Retina (tissue), 1 donor: ENCODE results near the gene FAM131B.

Source experiments
- DNase-seq: peaks from one replicate; pipeline ENCODE4 v3.0.0-alpha.2; 2016

The FAM131B gene

DNA sequence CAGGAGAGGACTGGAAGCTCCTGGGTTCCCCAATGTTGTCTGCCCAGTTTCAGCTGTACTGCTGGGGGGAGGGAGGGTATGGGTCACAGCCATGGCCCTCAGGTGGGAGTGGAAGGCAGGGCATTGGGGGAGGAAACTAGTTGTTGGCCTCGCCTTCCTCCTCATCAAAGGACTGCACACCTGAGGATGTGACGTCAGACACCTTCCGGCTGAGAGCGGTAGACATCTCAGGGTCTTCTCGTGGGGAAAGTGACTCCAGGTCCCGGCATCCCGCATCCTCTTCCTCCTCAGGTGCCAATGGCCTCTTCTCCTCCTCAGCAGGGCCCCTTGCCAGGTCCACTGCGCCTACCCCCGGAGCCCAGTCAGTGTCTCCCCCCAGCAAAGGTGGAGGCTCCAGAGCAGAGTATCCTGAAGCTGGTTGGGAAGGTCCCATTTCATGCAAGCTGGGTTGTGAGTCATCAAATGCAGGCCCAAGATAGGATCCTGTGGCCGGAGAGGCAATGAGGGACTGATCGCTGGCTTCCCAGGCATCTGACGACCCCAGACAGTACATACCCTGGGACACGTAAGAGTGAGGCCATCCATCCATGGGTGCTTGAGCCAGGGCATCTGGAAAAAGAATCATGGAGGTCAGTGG lies 6.0 kb downstream of the FAM131B start:
- no peak for DNase-seq

DNA sequence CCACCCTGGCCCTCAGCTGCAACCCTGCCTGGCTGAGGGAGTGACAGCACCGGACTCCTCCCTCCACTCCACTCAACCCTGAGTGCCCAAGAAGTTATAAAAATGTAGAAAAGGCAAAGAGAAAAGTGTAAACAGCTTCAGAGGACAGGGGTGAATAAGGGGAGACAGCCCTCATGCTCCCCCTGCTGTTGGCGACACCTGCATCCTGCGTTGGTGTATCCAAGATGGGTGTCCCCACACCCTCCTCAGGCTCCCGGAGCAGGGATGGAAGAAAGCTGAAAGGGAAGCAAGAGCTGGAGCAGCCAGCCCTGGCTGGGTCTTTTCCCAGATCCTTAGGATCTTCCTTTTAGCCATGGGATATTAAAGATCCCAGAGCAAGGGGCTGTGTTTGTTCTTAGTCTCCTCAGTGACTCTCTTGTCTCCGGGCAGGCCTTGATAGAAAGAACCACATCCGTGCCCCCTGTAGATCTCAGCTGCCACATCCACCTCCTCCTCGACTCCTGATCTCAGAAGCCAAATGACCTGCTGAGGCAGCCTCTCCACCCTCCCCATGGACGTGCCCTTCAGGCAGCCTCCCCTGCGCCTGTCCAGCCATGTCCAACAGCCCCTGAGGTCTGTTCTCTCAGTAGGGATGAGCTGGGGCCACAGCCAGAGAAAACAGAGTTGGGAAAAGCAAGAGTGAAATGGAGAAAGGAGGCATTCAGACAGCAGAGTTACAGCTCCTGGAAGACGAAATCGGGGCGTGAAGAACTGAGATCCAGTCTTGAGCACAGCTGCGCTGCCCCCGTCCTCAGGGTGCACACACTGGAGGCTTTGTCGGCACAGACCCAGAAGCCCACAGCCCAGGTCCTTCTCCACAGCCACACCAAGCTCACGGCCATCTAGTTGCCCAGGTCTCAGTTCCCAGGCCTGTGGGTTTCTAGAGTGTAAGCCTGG lies 6.8 kb downstream of the FAM131B start:
- no peak for DNase-seq

DNA sequence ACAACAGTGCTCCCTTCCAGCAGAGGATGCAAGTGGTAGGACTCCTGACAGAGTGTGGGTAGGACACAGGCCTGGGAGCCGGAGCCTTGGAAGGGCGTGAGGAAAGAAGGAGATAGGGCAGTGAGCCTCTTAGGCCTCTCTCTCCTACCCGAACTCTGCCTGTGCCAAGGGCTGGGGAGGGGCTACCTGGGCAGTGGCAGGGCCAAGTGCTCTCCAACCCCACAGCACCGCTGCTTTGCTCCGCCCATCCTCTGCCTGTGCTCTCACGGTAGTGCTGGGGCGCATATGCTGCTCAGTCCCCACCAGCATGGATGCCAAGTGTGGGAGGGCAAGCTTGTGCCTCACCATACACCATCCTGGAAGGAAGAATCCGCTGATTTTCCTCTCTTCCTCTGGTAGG lies 7.5 kb downstream of the FAM131B start:
- DNase-seq, result no peak

DNA sequence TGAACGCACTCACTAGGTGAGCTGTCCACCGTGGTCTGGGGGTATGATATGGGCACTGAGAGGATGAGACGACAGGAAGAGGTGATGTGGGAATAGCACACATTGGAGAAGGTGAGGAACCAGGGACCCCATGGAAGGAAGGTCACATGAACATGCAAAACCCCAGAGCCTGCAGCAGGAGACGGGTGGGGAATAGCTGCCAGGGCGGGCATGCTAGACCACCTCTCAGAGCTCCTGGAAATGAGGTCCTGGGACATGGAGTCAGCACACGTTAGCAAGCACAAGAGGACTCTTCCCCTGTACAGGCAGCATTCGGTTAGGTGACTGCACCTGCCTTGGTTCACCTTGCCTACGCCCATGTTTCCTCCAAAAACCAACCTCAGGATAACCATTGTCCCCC lies 8.1 kb downstream of the FAM131B start:
- DNase-seq, result no peak

DNA sequence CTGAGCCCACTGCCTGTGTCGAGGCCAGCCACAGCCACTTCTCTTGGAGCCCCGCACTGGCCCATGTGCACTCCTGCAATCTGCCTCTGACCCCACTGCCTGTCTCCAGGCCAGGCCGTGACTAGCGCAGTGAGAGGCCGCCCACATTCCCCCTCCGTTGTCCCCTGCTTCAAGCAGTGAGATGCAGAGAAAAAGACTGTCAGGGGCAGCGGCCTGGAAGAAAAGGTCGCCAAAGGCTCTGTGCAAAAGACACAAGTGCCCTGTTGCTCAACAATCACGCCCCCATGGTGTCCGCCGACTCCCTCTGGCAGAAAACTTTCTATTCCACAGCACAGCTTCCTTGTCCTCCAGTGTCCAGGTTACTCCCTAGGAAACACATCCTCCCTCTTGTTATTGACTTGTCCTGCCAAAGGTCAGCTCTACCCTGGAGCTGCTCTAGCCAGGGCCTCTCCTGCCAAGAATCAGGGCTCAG lies 9.9 kb downstream of the FAM131B start:
- DNase-seq, result peak; percentile 62

DNA sequence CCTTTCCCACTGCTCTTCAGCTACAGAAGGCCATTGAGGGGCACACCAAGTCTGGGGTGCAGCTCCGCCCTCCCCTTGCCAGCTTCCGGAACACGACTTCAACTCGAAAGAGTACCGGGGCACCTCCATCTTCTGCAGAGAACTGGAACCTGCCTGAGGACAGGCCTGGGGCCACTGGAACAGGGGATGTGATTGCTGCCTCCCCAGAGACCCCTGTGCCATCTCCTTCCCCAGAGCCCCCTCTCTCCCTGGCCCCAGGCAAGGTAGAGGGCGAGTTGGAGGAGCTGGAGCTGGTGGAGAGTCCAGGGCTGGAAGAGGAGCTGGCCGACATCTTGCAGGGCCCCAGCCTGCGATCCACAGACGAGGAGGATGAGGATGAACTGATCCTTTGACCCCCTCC lies 10.9 kb downstream of the FAM131B start:
- DNase-seq, result no peak

DNA sequence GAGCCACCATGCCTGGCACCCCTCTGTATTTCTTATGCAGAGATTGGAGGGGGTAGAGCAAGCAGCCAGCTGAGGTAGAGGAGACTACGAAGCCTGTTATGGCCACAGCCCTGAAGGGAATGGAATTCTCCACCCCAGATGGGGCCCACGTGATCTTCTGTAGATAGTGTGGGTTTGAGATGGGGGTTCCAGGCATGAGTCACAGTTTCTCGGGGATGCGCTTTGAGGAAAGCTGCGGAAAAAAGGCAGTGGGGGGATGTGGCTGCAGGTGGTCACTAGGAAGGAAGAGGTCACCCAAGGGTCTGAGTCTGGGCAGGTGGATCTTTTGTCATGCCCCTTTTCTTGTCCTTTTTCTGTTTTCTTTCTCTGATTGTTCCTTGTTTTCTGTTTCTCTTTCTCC lies 11.5 kb downstream of the FAM131B start:
- DNase-seq, result no peak

DNA sequence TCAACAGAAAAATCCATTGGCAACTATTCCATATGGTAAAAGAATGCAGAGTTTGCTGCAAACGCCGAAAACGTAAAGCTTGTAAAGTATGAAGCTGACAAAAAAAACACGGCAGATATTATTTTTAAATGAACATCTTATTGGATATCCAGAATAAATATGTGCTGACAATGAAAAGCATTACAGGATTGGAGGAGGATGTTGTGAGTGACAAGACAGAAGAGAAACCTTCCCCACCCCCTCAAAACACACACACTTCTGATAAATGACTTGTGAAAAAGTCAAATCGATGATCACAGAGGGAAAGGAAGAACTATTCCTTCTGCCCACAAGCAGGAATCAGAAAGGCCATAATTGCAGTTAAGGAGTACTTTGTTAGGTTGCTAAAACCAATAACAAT lies 14.6 kb downstream of the FAM131B start:
- DNase-seq, result no peak

DNA sequence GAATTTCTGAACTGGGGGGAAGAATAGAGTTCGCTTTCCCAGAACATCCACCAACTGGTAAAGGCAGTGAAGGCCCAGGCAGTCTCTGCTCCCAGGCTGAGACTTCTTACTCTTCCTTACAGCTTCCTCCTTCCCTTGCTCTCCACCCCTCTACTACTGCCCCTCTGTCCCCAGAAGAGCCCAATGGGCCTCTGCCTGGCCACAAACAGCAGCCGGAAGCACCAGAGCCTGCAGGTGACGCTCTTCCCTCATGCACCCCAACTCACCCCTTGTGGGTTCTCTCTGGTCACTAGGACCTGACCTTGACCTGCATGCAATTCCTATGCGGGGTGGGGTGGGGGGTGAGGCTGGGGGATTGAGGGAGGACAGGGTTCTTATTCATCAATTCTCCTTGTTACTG lies 16.5 kb downstream of the FAM131B start:
- no peak for DNase-seq

DNA sequence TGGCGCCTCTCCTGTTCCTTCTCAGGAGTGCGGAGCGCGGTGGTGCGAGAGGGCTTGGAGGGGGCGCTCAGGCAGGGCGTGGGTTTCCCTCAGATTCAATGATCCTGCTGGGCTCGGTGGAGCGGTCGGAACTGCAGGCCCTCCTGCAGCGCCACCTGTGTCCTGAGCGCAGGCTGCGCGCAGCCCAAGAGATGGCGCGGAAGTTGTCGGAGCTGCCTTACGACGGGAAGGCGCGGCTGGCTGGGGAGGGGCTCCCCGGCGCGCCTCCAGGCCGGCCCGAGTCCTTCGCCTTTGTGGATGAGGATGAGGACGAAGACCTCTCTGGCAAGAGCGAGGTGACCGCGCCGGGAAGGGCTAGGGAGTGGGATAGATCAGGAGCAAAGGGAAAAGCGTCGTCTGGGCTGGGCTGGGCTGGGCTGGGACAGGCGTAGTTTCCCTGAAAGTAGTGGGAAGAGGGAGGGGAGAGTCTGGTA lies 17.0 kb downstream of the FAM131B start:
- DNase-seq, result peak; percentile 74

DNA sequence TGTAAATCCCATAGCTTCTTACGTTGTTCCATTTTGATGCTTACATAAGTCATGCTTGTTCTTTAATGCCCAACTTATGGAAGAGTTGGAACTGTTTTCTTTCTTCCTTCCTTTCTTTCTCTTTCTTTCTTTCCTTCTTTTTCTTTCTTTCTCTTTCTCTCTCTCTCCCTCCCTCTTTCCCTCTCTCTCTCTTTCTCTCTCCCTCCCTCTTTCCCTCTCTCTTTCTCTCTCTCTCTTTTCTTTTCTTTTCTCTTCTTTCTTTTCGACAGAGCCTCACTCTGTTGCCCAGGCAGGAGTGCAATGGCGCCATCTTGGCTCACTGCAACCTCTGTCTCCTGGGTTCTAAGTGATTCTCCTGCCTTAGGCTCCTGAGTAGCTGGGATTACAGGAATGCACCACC lies 18.9 kb downstream of the FAM131B start:
- no peak for DNase-seq

DNA sequence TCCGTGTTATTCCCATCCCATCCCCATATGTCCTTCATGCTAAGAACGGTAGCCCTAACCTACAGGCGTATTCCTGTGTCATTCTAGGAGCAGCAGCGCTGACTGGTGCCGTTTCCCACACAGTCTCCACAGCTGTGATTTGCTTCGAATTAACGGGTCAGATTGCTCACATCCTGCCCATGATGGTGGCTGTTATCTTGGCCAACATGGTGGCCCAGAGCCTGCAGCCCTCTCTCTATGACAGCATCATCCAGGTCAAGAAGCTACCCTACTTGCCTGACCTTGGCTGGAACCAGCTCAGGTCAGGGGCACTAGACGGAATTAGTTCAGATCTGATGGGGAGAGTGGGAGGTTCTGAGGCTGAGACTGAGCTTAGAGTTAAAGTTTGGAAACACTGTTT lies 20.7 kb downstream of the FAM131B start:
- no peak for DNase-seq

DNA sequence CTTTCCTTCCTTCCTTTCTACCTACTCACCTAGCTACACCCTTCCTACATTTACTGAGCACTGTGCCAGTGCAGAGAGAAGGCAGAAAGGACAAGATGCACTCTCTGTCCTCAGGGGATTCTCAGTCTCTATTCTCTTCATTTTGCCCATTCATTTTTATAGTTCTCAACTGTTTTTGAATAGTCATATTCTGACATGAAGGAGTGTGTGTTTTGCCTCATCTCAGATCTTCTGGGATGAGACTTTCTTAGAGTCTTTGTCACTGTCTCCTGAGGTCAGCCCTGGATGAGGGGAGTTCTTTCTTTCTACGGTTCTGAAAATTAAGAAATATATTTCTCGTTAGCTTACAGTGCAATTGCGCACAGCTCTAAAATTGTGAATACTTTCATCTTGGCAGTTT lies 25.3 kb downstream of the FAM131B start:
- DNase-seq, result no peak

DNA sequence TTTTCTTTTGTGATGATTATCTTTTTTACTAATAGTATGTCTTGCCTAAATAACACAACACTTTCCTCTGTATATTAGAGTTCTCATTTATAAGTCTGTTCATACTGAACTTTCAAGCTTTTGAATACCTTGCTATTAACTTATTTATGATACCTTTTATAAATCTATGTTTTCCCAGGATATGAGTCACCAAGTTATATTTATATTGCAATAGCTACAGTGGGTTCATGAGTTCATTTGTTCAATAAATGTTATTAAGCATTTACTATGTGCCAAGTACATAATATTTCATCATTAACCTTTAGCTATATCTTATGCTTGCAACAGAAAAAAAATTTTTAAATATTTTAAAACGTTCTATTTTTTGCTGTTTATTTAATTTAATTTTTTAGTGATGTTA lies 28.3 kb downstream of the FAM131B start:
- DNase-seq, result no peak

DNA sequence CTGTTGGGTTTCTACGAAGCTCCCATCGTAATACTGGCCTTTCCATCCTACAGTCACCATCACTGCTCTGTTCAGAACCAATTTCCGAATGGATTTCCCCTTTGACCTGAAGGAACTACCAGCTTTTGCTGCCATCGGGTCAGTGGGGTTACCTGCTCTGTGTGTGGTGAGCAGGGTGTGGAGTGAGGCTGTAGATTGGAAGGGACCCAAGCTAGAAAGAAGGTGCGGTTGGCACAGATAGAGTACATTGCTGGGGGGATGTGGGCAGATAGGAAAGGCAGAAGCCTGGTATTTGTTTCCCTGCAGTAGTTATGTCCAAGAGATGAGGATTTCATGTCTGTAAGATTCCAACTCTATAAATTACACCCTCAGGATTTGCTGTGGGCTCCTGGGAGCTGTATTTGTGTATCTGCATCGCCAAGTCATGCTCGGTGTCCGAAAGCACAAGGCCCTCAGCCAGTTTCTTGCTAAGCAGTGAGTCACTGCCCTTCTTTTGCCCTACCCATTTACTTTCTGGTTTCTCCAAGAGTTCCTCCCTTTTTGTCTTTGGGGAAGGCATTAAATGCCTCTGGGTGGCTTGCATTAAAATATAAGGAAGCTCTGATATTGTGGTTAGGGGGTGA lies 31.2 kb downstream of the FAM131B start:
- no peak for DNase-seq

DNA sequence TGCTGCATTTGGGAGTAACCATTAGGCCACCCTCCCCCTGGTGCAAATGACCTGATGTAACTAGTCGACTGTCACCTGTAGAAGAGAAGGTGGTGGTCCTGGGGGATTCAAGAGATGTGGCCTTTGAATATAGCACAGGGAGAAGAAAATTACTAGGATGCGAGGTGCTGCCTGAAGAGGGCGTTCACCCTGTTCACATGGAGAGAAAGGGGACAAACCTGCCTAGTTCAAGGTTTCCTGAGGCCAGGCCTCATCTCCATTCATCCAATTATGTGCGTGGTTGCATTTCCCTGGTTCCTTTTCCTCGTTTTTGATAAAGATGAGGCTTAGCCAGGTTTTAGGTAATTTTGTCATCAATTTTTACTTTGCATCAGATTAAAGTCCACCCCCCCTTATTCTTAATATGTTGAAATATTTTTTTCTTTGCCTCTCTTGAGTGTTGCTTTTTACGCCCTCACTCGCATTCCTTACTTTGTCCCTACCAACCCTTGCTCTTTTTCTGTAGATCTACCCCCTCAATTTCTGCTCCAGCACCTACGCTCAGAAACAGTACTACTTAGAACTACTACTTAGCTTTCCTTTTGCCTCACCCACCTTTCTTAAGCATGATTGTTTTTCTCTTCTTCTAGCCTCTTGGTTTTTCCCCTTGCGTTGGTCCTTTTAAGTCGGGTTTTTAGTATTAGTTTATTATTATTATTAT lies 32.9 kb downstream of the FAM131B start:
- DNase-seq, result no peak

DNA sequence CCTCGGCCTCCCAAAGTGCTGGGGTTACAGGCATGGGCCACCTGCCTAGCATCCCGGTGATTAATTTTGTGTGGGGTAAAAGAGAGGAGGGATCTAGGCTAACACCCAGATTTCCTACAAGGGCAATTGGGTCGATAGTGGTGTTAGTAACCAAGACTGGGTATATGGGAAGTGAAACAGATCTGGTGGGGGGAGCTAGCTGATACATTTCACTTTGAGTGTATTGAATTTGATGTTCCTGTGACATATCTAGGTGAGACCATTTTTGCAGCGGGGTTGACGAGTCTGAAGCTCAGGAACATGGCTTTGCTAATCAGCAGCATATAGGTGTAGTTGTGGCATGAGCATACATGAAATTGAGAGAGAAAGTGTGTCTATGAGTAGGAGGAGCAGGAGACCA lies 34.6 kb downstream of the FAM131B start:
- DNase-seq, result no peak

DNA sequence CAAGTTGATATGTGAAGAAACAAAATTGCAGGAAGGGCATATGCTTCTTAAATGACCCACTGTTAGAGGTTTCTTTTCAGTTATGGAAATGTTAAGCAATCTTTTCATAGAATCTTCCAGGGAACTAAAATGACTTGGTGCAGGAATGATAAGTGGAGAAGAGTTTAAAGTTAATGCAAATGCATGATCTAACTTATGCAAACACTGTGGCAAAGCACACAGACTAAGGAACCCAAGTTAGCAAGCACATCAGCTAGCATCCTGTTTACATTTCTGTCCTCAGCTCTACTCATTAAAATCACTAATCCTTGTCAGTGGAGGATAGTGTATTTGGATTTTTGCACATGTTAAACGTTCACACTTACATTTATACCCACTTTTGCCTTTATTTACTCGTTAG lies 37.3 kb downstream of the FAM131B start:
- no peak for DNase-seq

DNA sequence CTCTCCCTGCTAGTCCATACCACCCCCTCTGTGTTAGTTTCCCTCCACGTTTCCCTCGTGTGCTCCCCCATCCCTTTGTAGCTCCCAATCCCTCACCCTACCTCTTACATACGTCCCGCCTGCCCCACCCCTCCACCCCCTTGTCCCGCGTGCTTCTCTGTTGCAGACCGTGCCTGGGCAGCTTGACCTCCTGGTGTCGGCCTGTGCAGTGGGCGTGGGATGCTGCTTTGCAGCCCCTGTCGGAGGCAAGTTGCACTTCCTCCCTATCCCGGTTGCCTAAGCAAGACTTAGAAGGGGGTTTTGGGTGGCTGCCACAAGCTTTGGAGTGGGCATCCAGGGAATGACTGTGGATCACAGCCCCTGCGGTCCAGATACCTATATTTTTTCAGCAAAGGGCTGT lies 38.9 kb downstream of the FAM131B start:
- DNase-seq, result no peak

DNA sequence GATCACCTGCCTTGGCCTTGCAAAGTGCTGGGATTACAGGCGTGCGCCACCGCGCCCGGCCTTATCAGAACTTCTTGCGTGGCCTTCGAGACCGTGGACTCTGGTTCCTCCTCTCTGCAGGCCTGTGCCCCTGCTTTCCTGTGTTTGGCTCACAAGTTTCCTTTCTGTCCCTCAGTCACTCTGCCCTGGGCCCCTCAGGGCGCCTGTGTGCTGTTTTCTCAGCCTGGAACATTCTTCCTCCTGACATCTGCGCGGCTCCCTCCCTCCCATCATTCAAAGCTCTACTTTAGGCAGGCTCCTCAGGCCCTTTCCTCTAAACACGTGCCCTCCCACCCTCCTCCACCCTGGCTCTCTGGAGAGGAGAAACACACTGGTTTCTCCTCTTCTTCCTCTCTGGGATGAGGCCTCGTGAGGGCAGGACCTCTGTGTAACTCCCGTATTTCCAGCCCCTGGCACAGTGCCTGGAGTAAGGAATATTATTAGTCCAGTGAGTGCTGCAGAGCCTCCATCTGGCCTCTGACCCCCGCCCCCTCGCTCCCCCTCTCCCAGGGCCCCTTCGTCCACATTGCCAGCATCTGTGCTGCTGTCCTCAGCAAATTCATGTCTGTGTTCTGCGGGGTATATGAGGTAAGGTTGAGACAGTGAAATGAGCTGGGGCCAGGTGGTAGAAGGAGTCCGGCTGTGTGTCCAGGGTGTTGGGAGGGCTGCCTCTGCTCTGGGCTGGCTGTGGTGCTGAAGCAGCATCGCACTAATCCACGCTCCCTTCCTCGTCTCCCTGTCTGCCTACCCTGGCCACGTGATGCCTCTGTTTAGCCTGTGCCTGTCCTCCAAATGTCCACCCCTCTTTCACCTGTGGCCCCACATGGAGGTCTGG lies 39.5 kb downstream of the FAM131B start:
- DNase-seq, result no peak

DNA sequence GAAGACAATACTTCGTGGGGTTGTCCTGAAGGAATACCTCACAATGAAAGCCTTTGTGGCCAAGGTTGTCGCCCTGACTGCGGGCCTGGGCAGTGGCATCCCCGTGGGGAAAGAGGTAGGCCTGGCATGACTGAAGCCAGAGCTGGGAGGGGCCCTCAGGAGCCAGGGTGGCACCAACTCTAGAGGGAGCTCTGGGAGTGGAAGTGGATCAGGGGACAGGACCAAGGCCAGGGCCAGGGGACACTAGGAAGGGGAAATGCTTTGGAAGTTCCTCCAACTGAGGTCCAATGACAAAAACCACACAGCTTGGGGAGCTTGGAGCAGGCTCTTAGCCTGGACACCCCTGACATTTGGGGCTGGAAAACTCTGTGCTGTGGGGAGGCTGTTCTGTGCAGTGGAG lies 40.8 kb downstream of the FAM131B start:
- DNase-seq, result no peak

DNA sequence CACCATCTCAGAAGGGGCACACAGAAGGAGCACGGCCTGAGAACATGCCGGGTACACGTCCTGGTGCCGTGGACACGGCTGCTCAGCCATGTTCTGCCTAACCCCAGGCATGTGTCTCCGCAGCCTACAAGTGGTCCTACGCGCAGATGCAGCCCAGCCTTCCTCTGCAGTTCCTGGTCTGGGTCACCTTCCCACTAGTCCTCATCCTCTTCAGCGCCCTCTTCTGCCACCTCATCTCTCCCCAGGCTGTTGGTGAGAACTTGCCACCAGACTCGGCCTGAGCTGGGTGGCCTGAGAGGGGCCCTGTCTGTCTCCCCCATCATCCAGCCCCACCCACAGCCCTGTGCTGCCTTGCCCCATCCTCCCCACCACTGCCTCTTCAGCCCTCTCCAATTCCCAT lies 41.3 kb downstream of the FAM131B start:
- no peak for DNase-seq
